Effector CD4-positive, alpha-beta T cell (primary cell): ENCODE results near the gene GJB1.
"Not testable (repeated sequence)": the region's sequence is repeated elsewhere in the genome, so short reads cannot be mapped to it uniquely, and the experiment has no call there.

Source experiments
- DNase-seq: peaks from one replicate; pipeline ENCODE4 v3.0.0-alpha.2; 2020

The GJB1 gene

GRCh38 chrX:71256856-71257255 lies 33.8 kb downstream of the GJB1 start:
- DNase-seq = no peak

GRCh38 chrX:71268624-71269023 lies 45.6 kb downstream of the GJB1 start:
- DNase-seq = not testable (repeated sequence)

DNA sequence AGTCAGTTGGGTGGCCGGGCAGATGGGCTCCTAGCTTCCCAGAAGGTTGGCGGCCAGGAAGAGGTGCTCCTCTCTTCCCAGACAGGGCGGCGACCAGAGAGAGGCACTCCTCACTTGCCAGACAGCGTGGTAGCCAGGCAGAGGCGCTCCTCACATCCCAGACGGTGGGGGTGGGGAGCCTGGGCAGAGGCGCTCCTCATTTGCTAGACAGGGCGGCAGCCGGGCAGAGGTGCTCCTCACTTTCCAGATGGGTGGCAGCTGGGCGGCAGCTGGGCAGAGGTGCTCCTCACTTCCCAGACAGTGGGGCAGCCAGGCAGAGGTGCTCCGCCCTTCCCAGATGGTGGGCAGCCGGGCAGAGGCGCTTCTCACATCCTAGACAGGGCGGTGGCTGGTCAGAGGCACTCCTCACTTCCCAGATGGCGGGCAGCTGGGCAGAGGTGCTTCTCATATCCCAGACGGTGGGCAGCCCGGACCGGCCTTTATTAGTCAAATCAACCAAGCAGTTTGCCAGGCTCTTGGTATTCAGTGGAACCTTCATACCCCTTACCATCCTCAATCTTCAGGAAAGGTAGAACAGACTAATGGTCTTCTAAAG lies 46.9 kb downstream of the GJB1 start:
- DNase-seq = no peak

GRCh38 chrX:71272313-71272712 lies 49.3 kb downstream of the GJB1 start:
- DNase-seq = not testable (repeated sequence)
